Osteoblast (primary cell): ENCODE data around the gene SGTA. TPM values are rescaled to one million over a fixed set of nuclear protein-coding genes. Genes with fewer than 3 reads are reported as not detected.

Experiments used
- DNase-seq: peaks from one replicate; pipeline ENCODE4 v3.0.0; 2011; ENCODE audit warnings: low spot score, mixed read lengths; ENCODE audit not compliant: insufficient read length; ENCODE audit errors: missing footprints
- H2AFZ ChIP-seq: 2 replicates; pipeline ENCODE4 v1.6.0; 2011; ENCODE audit warnings: mild to moderate bottlenecking, low read length
- H3K27ac ChIP-seq: 2 replicates; pipeline ENCODE4 v1.5.1; 2011; ENCODE audit warnings: mild to moderate bottlenecking, low read depth, low read length, moderate library complexity
- H3K27me3 ChIP-seq: 2 replicates; pipeline ENCODE4 v1.6.0; 2012; ENCODE audit warnings: mild to moderate bottlenecking, control low read depth, inconsistent platforms, low read length, moderate library complexity; ENCODE audit not compliant: insufficient read depth
- H3K36me3 ChIP-seq: 2 replicates; pipeline ENCODE4 v1.5.1; 2011; ENCODE audit warnings: mild to moderate bottlenecking, low read length, control low read depth, moderate library complexity; ENCODE audit not compliant: insufficient read depth
- H3K4me1 ChIP-seq: 2 replicates; pipeline ENCODE4 v1.5.1; 2011; ENCODE audit warnings: mild to moderate bottlenecking, low read length, control low read depth, moderate library complexity; ENCODE audit not compliant: insufficient read depth
- H3K4me2 ChIP-seq: 2 replicates; pipeline ENCODE4 v1.6.0; 2011; ENCODE audit warnings: mild to moderate bottlenecking, low read length; ENCODE audit not compliant: insufficient read depth
- H3K4me3 ChIP-seq: fragments of 200-600 bp; sonication (generic); 3 replicates; pipeline ENCODE4 v1.5.1; 2012; ENCODE audit warnings: mild to moderate bottlenecking, low read length, inconsistent platforms; ENCODE audit not compliant: insufficient read depth
- H3K79me2 ChIP-seq: 2 replicates; pipeline ENCODE4 v1.6.0; 2012; ENCODE audit warnings: mild to moderate bottlenecking, low read length, control low read depth, inconsistent platforms; ENCODE audit not compliant: insufficient read depth
- H3K9me3 ChIP-seq: 2 replicates; pipeline ENCODE4 v1.5.1; 2011; ENCODE audit warnings: low read depth, low read length, control low read depth
- H4K20me1 ChIP-seq: 2 replicates; pipeline ENCODE4 v1.6.0; 2012; ENCODE audit warnings: mild to moderate bottlenecking, low read length, control low read depth; ENCODE audit not compliant: insufficient read depth
- CTCF ChIP-seq: IDR thresholded peaks from 2 replicates; pipeline ENCODE4 v1.5.1; 2011; ENCODE audit warnings: mild to moderate bottlenecking, low read depth, low read length, moderate library complexity; ENCODE audit errors: extremely low read depth
- total RNA-seq: library from RNA; depleted of rRNA; stranded (reverse); fragments of >200 nt; gene quantifications from 2 replicates; pipeline ENCODE4 v1.2.3, GENCODE V29; 2012

Gene SGTA
- total RNA-seq, 1 donor = 38.7 TPM

- Histone ChIP-seq H3K36me3 (peaks cover 20% of the 10 kb centered on the region), H3K4me2 (no peak overlapping the region), H3K79me2 (no peaks in the 10 kb centered on the region)
Observed at GRCh38 chr19:2813235-2814160, 30.4 kb upstream of the SGTA start.

GRCh38 chr19:2812414-2813234 lies 29.6 kb upstream of the SGTA start:
- peaks cover 20% of the 10 kb centered on the region for H3K36me3 ChIP-seq
- no peaks in the 10 kb centered on the region for H3K4me1 ChIP-seq
- no peaks in the 10 kb centered on the region for H4K20me1 ChIP-seq
- H3K9me3 ChIP-seq = no peaks in the 10 kb centered on the region
- H3K4me3 ChIP-seq = no peak overlapping the region
- no peaks in the 10 kb centered on the region for H3K27me3 ChIP-seq
- TF ChIP-seq CTCF = no peak
- DNase-seq = peak; percentile 84
- H3K79me2 ChIP-seq = no peaks in the 10 kb centered on the region
- H2AFZ ChIP-seq = no peak overlapping the region
- H3K27ac ChIP-seq = no peak overlapping the region
- H3K4me2 ChIP-seq = no peak overlapping the region

More at GRCh38 chr19:2813235-2814160, 30.4 kb upstream of the SGTA start:
- H3K27ac ChIP-seq = no peak overlapping the region
- no peaks in the 10 kb centered on the region for H3K4me1 ChIP-seq
- no peak overlapping the region for H2AFZ ChIP-seq
- H3K9me3 ChIP-seq = no peaks in the 10 kb centered on the region
- no peak for TF ChIP-seq CTCF
- no peaks in the 10 kb centered on the region for H3K27me3 ChIP-seq
- H4K20me1 ChIP-seq = no peaks in the 10 kb centered on the region
- DNase-seq = peak; percentile 85
- H3K4me3 ChIP-seq = no peak overlapping the region

GRCh38 chr19:2811735-2812413 lies 28.8 kb upstream of the SGTA start:
- H3K4me2 ChIP-seq = no peak overlapping the region
- H3K4me1 ChIP-seq = no peaks in the 10 kb centered on the region
- DNase-seq = peak; percentile 82
- no peak overlapping the region for H3K4me3 ChIP-seq
- no peaks in the 10 kb centered on the region for H3K9me3 ChIP-seq
- H3K36me3 ChIP-seq = peaks cover 20% of the 10 kb centered on the region
- H3K79me2 ChIP-seq = no peaks in the 10 kb centered on the region
- no peak overlapping the region for H2AFZ ChIP-seq
- no peak overlapping the region for H3K27ac ChIP-seq
- no peaks in the 10 kb centered on the region for H3K27me3 ChIP-seq
- TF ChIP-seq CTCF = no peak
- H4K20me1 ChIP-seq = no peaks in the 10 kb centered on the region
